ENCODE measurements around the gene TMEM47. TPM values are rescaled to one million over a fixed set of nuclear protein-coding genes. Genes with fewer than 3 reads are reported as not detected.

Gene TMEM47
- total and polyA plus RNA-seq, 2 of the 8 experiments (the other 6 are each of a cell fraction or from before 2014, with no cell fraction given) = 24.8 to 28.5 TPM

GRCh38 chrX:34585561-34585960 lies 71.5 kb downstream of the TMEM47 start:
- no peaks in the 10 kb centered on the region for H3K79me1 ChIP-seq (ENCODE audit: low read depth, low read length)
- POLR2A ChIA-PET (ENCODE audit: partially characterized antibody) = no interaction called here

More at GRCh38 chrX:34585561-34585960, 71.5 kb downstream of the TMEM47 start:
- no peaks in the 10 kb centered on the region for H3K36me3 ChIP-seq (ENCODE audit: control insufficient read depth in 2 of 4, insufficient read depth in 4 of 4, low read length in 3 of 4)
- WGBS, 2 experiments (ENCODE audit: extremely low coverage in 1 of 2, insufficient coverage in 1 of 2, insufficient read length in 1 of 2, insufficient replicate concordance in 2 of 2, low coverage in 1 of 2, low lambda C conversion rate in 2 of 2, missing lambda C conversion rate in 1 of 2) = 96% methylated on average over 5 of the region's 5 CpGs; no CpG with 5 or more reads in 1 of the 2 experiments
- H4K20me1 ChIP-seq (replicated peaks in 1 of 2; ENCODE audit: control insufficient read depth in 1 of 2, insufficient read depth in 2 of 2, low read length in 2 of 2) = no peaks in the 10 kb centered on the region
- H2BK15ac ChIP-seq (ENCODE audit: low read length) = no peak overlapping the region
- no peaks in the 10 kb centered on the region for H3K9me3 ChIP-seq (ENCODE audit: insufficient read depth in 2 of 2, low read depth in 1 of 2, low read length in 1 of 2)
- FAIRE-seq (no peak), DNase-seq (ENCODE audit: low read depth in 1 of 2, low spot score in 2 of 2) (no peak)
- H3K56ac ChIP-seq (replicated peaks; ENCODE audit: insufficient read length, low read depth, low read length) = no peak overlapping the region
- no peak overlapping the region for H4K8ac ChIP-seq (ENCODE audit: extremely low read depth, insufficient read depth, low read length)
- H4K5ac ChIP-seq (ENCODE audit: insufficient read length, low read depth, low read length) = no peak overlapping the region
- H2AFZ ChIP-seq (ENCODE audit: low read length) = no peak overlapping the region
- no peak overlapping the region for H3K4me3 ChIP-seq (ENCODE audit: extremely low read depth in 1 of 4, insufficient read depth in 2 of 4, low read depth in 3 of 4, low read length in 4 of 4)
- no peak overlapping the region for H2BK120ac ChIP-seq (replicated peaks; ENCODE audit: low read depth, low read length)
- no peak overlapping the region for H3K9ac ChIP-seq (replicated peaks in 1 of 4; ENCODE audit: extremely low read depth in 1 of 4, low read depth in 3 of 4, low read length in 3 of 4)
- H3K27me3 ChIP-seq (replicated peaks in 1 of 4; ENCODE audit: control insufficient read depth in 3 of 4, extremely low read depth in 1 of 4, insufficient read depth in 3 of 4, low read length in 3 of 4) = no peaks in the 10 kb centered on the region
- no peak overlapping the region for H3K14ac ChIP-seq (ENCODE audit: insufficient read length)
- H3K79me2 ChIP-seq (ENCODE audit: control insufficient read depth in 1 of 2, insufficient read depth in 2 of 2, low read length in 2 of 2) = no peaks in the 10 kb centered on the region
- H3K4me2 ChIP-seq (ENCODE audit: insufficient read depth in 1 of 2, low read depth in 2 of 2, low read length in 2 of 2) = no peak overlapping the region
- no peak overlapping the region for H2BK5ac ChIP-seq (ENCODE audit: low read depth, low read length)
- H3K27ac ChIP-seq (ENCODE audit: low read depth, low read length) = no peak overlapping the region
- H3K18ac ChIP-seq (ENCODE audit: extremely low read depth, low read length) = no peak overlapping the region
- H2AK5ac ChIP-seq (ENCODE audit: low read depth, low read length) = no peak overlapping the region
- no peaks in the 10 kb centered on the region for H3K23me2 ChIP-seq (ENCODE audit: low read depth, low read length)
- H3K4me1 ChIP-seq (replicated peaks in 1 of 4; ENCODE audit: control insufficient read depth in 3 of 4, insufficient read depth in 4 of 4, low read length in 3 of 4) = 0 out of 7 replicates have a peak, but pooled peaks cover 0 to 2% (median 0%) of the 10 kb centered on the region in 4 experiments
- no peak for TF ChIP-seq KDM4A (IDR thresholded peaks at IDR 0.05; ENCODE audit: low read depth, low read length, severe bottlenecking)
- TF ChIP-seq, protein P1, sequence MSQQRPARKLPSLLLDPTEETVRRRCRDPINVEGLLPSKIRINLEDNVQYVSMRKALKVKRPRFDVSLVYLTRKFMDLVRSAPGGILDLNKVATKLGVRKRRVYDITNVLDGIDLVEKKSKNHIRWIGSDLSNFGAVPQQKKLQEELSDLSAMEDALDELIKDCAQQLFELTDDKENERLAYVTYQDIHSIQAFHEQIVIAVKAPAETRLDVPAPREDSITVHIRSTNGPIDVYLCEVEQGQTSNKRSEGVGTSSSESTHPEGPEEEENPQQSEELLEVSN (IDR thresholded peaks at IDR 0.05) = no peak
- TF ChIP-seq GABPA (IDR thresholded peaks at IDR 0.05; ENCODE audit: borderline replicate concordance, insufficient read depth, low read length) = no peak
- no peak for TF ChIP-seq SP2 (IDR thresholded peaks at IDR 0.05; ENCODE audit: low read length)
- no peak for TF ChIP-seq CBX5 (IDR thresholded peaks at IDR 0.05; ENCODE audit: low read depth, low read length)
- TF ChIP-seq CEBPB (IDR thresholded peaks at IDR 0.05; ENCODE audit: low read depth, low read length) = no peak
- TF ChIP-seq, protein P2, sequence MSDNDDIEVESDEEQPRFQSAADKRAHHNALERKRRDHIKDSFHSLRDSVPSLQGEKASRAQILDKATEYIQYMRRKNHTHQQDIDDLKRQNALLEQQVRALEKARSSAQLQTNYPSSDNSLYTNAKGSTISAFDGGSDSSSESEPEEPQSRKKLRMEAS (IDR thresholded peaks at IDR 0.05) = no peak
- no peak for TF ChIP-seq GTF2F1 (IDR thresholded peaks at IDR 0.05; ENCODE audit: borderline replicate concordance, low read depth, low read length)
- TF ChIP-seq POLR2A (IDR thresholded peaks at IDR 0.05; ENCODE audit: control extremely low read depth in 1 of 2, low read depth in 2 of 2, low read length in 2 of 2) = no peak
- no peak for TF ChIP-seq CREB1 (IDR thresholded peaks at IDR 0.05)
- TF ChIP-seq, protein P3, sequence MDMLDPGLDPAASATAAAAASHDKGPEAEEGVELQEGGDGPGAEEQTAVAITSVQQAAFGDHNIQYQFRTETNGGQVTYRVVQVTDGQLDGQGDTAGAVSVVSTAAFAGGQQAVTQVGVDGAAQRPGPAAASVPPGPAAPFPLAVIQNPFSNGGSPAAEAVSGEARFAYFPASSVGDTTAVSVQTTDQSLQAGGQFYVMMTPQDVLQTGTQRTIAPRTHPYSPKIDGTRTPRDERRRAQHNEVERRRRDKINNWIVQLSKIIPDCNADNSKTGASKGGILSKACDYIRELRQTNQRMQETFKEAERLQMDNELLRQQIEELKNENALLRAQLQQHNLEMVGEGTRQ (IDR thresholded peaks at IDR 0.05; ENCODE audit: low read length) = no peak
- no peak for TF ChIP-seq ZNF274 (IDR thresholded peaks at IDR 0.05; ENCODE audit: borderline replicate concordance, extremely low read depth, low read length)
- H2BK12ac ChIP-seq (ENCODE audit: low read depth, low read length) = no peak overlapping the region
- H2BK20ac ChIP-seq (ENCODE audit: low read length) = no peak overlapping the region
- no peak overlapping the region for H3K4ac ChIP-seq (replicated peaks; ENCODE audit: insufficient read length, low read depth, low read length)
- H3K23ac ChIP-seq (ENCODE audit: insufficient read length) = no peak overlapping the region
- CTCF ChIA-PET (ENCODE audit: partially characterized antibody) = interaction anchor here (1.3 kb wide), 1 partner anchor 64 kb away, joined by 3 read pairs; no protein-coding TSS in a partner anchor
- H4K91ac ChIP-seq (replicated peaks; ENCODE audit: insufficient read length, low read length) = no peak overlapping the region

All from H1 (cell line).